Activated CD8-positive, alpha-beta memory T cell treated with anti-CD3 and anti-CD28 coated beads, Interleukin-2, amount 50 U/mL, for 1 hour (primary cell): ENCODE results near the gene PRR36.

Experiments used
- DNase-seq: peaks from one replicate; pipeline ENCODE4 v3.0.0-alpha.2; 2020; ENCODE audit errors: extremely low read depth

PRR36 gene

DNA sequence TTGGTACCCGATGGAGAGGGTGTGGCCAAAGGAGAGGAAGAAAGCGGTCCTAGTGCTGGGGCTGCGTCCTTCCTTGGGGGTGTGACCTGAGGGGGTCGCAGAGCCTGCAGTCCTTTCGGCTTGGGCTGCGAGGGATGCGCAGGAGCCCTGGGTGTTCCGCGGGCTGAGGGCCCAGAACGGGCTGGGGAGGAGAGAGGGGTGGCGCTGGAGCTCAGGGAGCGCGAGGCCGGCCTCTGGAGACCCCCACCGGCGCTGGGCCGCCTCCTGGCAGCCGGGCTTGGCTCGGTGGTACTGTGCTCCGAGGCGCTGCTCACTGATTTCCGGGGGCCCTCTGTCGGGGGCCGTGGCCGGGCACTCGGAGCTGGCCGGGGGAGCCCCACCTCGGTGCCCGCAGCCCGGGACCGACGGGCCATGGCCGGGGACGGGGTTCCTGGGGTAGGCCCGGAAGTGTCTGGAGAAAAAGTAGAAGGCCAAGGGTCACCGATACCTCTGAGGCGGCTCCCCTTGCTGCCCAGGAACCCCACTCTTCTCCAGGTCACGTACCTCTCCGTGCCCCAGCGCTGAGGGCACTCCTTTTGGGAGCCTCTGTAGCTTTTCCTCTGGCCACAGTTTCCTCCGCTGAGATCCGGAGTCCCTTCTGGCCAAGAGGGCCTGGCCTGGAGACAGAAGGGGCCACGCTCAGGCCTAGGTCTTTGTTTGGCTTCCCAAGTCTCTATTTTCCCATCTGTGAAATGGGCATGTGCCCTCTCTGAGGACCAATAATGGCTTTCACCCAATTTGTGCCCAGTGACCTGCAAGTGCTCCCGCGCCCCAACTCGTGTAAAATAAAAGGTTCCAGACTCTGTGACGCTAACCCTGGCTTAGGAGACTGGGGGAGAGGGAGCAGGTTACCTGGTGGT lies 1.6 kb downstream of the PRR36 start:
- DNase-seq: no peak

- DNase-seq: peak; percentile 59
Observed at GRCh38 chr19:7871437-7872305, 2.5 kb downstream of the PRR36 start.

DNA sequence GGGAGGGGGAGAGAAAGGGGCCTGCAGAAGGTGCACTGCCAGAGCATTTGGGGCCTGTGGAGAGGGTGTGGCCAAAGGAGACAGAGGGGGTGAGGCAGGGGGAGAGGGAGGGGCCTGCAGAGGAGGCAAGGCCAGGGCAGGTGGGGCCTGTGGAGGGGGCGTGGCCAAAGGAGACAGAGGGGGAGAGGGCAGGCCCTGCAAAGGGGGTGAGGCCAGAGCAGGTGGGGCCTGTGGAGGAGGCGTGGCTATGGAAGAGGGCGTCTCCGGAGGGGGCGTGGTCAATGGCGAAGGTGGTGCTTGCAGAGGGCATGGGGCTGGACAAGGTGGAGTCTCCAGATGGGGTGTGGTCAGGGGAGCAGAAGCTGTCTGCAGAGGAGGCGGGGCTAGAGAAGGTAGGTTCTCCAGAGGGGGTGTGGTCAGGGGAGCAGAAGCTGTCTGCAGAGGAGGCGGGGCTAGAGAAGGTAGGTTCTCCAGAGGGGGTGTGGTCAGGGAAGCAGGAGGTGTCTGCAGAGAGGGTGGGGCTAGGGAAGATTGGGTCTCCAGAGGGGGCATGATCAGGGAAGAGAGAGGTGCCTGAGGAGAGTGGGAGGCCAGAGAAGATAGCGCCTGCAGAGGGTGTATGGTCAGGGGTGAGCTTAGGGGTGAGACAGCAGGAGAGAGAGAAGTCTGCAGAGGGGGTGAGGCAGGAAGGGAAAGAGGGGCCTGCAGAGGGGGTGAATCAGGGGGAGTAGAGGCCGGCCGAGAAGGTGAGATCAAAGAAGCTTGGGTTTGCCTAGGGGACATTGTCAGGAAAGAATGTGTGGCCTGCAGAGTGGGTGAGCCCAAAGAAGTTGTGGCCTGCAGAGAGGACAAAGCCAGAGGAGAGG lies 3.4 kb downstream of the PRR36 start:
- DNase-seq: no peak

DNA sequence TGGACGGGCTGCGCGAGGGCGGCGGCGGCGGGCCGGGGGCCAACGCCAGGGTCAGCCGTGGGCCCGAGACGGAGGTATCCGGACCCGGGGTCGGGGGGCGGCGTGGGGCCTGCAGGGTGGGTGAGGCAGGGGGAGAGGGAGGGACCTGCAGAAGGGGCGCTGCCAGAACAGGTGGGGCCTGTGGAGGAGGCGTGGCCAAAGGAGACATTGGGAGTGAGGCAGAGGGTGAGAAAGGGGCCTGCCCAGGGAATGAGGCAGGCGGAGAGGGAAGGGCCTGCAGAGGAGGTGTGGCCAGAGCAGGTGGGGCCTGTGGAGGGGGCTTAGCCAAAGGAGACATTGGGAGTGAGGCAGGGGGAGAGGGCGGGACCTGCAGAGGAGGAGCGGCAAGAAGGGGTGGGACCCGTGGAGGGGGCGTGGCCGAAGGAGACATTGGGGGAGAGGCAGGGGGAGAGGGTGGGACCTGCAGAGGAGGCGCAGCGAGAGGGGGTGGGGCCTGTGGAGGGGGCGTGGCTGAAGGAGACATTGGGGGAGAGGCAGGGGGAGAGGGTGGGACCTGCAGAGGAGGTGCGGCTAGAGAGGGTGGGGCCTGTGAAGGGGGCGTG lies 4.2 kb downstream of the PRR36 start:
- no peak for DNase-seq

- no peak for DNase-seq
Observed at GRCh38 chr19:7869453-7869909, 4.7 kb downstream of the PRR36 start.

DNA sequence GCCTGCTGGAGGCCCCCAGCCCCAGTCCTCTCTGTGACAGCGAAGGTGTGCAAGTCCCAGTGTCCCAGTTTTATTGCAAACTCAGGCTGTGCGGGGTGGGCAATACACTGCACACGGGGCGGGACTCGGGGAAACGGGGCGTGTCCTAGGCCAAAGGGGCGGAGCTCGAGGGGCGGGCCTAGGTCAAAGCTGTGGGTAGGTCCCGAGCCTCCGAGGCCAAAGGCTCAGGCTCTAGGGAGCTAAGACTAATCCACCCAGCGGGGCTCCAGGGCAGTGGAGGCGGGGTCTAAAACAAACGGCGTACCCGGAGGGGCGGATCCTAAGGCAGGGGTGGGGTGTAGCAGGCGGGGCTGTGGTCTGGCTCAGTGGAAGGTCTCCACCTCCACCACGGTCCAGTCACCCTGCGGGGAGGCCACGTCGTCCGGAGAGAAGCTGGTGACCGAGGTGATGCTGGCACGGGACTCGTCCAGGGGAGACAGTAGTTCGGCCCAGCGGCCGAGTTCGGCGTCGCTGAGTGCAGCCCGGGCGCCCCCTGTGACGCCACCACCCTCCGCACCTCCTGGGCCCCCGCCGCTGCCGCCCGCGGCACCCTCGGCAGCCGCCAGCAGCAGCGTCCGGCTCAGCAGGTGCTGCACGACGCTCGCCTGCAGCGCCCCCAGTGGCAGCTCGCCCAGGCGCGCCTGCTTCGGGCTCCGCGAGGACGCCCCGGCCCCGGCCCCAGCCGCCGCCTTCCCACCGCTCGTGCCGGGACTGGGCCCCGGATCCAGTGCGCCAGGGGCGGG lies 5.3 kb downstream of the PRR36 start:
- no peak for DNase-seq

- no peak for DNase-seq
Observed at GRCh38 chr19:7868326-7868670, 5.9 kb downstream of the PRR36 start.

DNA sequence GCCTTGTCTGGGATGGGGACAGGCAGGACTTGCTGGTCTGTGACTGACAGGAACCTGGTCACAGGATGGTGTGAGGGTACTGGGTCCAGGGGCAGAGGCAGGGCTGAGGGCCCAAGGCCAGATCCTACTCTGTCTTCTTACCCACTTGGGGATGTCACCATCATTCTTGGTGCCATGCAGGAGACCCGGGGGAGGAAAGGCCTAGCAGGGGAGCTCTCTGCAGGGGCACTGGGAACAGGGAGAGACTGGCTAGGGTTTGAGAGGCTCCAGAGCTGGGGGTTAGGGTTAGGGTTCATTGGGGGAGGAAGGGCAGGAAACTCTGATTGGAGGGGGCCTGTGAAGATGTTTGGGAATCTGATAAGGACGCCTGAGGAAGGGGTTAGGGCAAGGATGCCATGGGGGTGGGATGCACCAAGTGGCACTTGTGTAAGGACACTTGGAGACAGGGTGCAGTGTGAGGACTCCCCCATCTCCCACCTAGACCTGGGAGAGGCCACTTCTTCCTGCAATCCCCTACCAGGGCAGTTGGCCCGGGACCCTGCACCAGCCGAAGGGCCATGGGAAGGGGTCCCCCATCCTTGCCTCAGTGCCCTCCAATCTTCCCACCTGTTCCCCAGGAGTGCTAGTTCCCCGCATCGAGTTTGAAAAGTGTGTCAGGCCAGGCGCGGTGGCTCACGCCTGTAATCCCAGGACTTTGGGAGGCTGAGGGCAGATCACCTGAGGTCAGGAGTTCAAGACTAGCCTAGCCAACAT lies 6.9 kb downstream of the PRR36 start:
- no peak for DNase-seq

DNA sequence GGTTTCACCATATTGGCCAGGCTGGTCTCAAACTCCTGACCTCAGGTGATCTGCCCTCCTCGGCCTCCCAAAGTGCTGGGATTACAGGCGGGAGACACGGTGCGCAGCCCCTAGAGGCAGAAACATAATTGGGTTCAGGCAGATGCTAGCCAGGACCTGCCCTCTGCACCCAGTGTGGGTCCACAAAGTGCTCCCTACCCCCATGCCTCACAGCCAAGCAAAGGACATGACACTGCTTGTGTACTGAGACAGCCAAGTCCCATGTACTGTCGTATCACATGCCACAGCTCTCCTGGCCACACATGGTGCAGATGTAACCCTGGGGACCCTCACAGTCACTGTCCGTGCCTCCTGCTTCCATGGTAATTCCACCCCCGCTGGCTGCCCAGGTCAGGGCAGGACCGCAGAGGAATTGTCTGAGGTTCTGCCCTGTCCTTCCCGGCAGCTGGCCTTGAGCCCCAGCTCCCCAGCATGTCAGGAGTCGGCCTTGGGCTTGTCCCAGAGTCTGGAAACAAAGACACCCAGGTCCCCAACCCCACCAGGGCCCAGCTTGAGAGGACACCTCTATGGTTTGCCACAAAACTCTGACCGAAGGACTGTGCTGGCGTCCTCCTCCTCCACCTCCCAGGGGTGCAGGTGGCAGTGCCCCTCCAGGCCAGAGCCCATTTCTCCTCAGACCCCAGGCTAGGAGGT lies 7.6 kb downstream of the PRR36 start:
- no peak for DNase-seq

GRCh38 chr19:7865262-7865911 lies 8.8 kb downstream of the PRR36 start:
- DNase-seq: no peak

DNA sequence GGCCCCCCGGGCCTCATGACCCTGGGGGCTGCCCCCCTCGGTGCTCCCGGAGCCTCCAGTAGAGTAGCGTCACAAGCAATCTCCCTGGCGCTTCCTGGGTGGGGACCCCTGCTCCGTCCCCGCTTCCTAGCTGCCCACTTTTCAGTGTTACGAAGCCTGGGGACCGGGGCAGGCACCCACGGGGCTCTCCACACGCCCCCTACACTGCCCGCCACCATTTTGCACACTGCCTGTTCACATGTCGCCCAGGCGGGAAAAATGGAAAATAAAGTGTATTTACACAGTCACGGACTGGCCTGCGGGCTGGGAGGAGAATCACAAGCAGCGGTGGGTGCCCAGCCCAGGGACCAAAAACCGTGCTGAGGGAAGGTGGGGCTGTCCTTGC lies 9.5 kb downstream of the PRR36 start:
- DNase-seq: no peak

GRCh38 chr19:7863971-7864689 lies 10.1 kb downstream of the PRR36 start:
- no peak for DNase-seq

DNA sequence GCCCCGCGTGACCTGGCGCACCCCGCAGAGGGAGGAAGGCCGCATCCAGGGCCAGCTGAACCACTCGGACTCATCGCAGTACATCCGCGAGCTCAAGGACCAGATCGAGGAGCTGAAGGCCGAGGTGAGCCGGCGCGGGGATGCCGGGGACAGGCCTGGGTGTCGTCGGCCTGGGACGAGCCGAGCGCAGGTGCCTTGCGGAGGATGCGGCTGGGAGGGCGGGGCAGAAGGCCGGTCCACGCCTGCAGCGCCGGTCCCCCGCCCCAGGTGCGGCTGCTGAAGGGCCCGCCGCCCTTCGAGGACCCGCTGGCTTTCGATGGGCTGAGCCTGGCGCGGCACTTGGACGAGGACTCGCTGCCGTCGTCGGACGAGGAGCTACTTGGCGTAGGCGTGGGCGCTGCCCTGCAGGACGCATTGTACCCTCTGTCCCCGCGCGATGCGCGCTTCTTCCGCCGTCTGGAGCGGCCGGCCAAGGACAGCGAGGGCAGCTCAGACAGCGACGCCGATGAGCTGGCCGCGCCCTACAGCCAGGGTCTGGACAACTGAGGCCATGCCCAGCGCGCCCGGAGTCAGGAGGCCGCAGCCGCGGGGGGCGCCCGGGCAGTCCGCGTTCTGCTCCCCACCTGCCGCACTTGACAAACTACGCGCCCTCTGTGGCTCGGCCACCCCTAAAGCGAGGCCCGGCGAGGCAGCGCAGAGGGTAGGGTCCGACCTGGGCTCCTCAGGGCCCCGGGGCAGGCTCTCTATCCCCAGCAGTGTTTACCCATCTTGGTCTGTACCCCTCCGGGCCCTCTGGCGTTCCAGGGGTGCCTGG lies 10.8 kb downstream of the PRR36 start:
- no peak for DNase-seq

GRCh38 chr19:7862413-7862951 lies 11.7 kb downstream of the PRR36 start:
- DNase-seq: peak; percentile 14

- DNase-seq: no peak
Observed at GRCh38 chr19:7861619-7862412, 12.4 kb downstream of the PRR36 start.
